Mesenchymal stem cell (in vitro differentiated cells and primary cell): ENCODE results near the gene TRAK2.

Source experiments
- DNase-seq: peaks from one replicate; pipeline ENCODE4 v3.0.0-alpha.2; 2013
- H2AFZ ChIP-seq: one replicate; pipeline ENCODE4 v1.6.1; 2013; ENCODE audit warnings: low read depth, mild to moderate bottlenecking, control low read depth, inconsistent platforms, low read length, moderate library complexity
- H2AK5ac ChIP-seq: 2 replicates; pipeline ENCODE4 v1.6.1; 2013; ENCODE audit warnings: low read length, moderate library complexity, mild to moderate bottlenecking, inconsistent platforms; ENCODE audit not compliant: severe bottlenecking
- H2BK120ac ChIP-seq: one replicate; pipeline ENCODE4 v1.6.1; 2013; ENCODE audit warnings: low read depth, mild to moderate bottlenecking, inconsistent platforms, low read length, moderate library complexity
- H2BK12ac ChIP-seq, 2 experiments: one replicate each; pipeline ENCODE4 v1.6.1; 2013; ENCODE audit warnings: inconsistent platforms in 2 of 2, low read length in 2 of 2, mild to moderate bottlenecking in 2 of 2, moderate library complexity in 2 of 2, control low read depth in 1 of 2
- H2BK15ac ChIP-seq: one replicate; pipeline ENCODE4 v1.6.1; 2013; ENCODE audit warnings: mild to moderate bottlenecking, low read depth, inconsistent platforms; ENCODE audit not compliant: poor library complexity, severe bottlenecking
- H2BK5ac ChIP-seq: 2 replicates; pipeline ENCODE4 v1.6.1; 2013; ENCODE audit warnings: low read depth, mild to moderate bottlenecking, low read length, control low read depth, inconsistent platforms; ENCODE audit not compliant: poor library complexity, severe bottlenecking
- H3K14ac ChIP-seq, 2 experiments: one replicate each; pipeline ENCODE4 v1.6.1; 2013; ENCODE audit warnings: inconsistent platforms in 2 of 2, low read length in 2 of 2, control low read depth in 1 of 2, mild to moderate bottlenecking in 1 of 2, moderate library complexity in 1 of 2
- H3K18ac ChIP-seq, 2 experiments: one replicate each; pipeline ENCODE4 v1.6.1; 2013; ENCODE audit warnings: inconsistent platforms in 2 of 2, low read length in 2 of 2, control low read depth in 1 of 2, low read depth in 1 of 2, mild to moderate bottlenecking in 1 of 2
- H3K23ac ChIP-seq, 2 experiments: one replicate each; pipeline ENCODE4 v1.6.1; 2013; ENCODE audit warnings: inconsistent platforms in 2 of 2, low read length in 2 of 2, mild to moderate bottlenecking in 2 of 2, moderate library complexity in 2 of 2, control low read depth in 1 of 2
- H3K27ac ChIP-seq: 2 replicates; pipeline ENCODE4 v1.5.1; 2013; ENCODE audit warnings: mild to moderate bottlenecking, moderate library complexity, low read length, control low read depth, inconsistent platforms; ENCODE audit not compliant: poor library complexity, severe bottlenecking
- H3K27me3 ChIP-seq, 2 experiments: 2 replicates each; pipeline versions ENCODE4 v1.6.1 to v1.7.0; 2013; ENCODE audit warnings: low read length in 2 of 2, mild to moderate bottlenecking in 2 of 2, moderate library complexity in 2 of 2, control low read depth in 1 of 2, inconsistent platforms in 1 of 2; ENCODE audit not compliant: control insufficient read depth in 1 of 2, insufficient read depth in 1 of 2
- H3K36me3 ChIP-seq, 2 experiments: 2 replicates each; pipeline versions ENCODE4 v1.6.1 to v1.7.0; 2013; ENCODE audit warnings: low read length in 2 of 2, control low read depth in 1 of 2, inconsistent platforms in 1 of 2, low read depth in 1 of 2, mild to moderate bottlenecking in 1 of 2; ENCODE audit not compliant: insufficient read depth in 2 of 2, control insufficient read depth in 1 of 2
- H3K4ac ChIP-seq, 2 experiments: one replicate each; pipeline ENCODE4 v1.6.1; 2013; ENCODE audit warnings: inconsistent platforms in 2 of 2, low read length in 2 of 2, mild to moderate bottlenecking in 2 of 2, moderate library complexity in 2 of 2, control low read depth in 1 of 2, low read depth in 1 of 2
- H3K4me1 ChIP-seq: 2 replicates; pipeline ENCODE4 v1.6.1; 2013; ENCODE audit warnings: low read depth, low read length, control low read depth; ENCODE audit not compliant: control insufficient read depth, insufficient read depth
- H3K4me2 ChIP-seq: 2 replicates; pipeline ENCODE4 v1.6.1; 2013; ENCODE audit warnings: low read length, mild to moderate bottlenecking, inconsistent platforms; ENCODE audit not compliant: poor library complexity, severe bottlenecking
- H3K4me3 ChIP-seq, 2 experiments: 2 replicates each; pipeline versions ENCODE4 v1.5.1 to v1.7.0; 2013; ENCODE audit warnings: low read length in 2 of 2, mild to moderate bottlenecking in 2 of 2, control low read depth in 1 of 2, low read depth in 1 of 2; ENCODE audit not compliant: insufficient read depth in 1 of 2
- H3K79me1 ChIP-seq: replicated peaks from 2 replicates; pipeline ENCODE4 v1.6.1; 2013; ENCODE audit warnings: mild to moderate bottlenecking, control low read depth, low read length, inconsistent platforms; ENCODE audit not compliant: poor library complexity, severe bottlenecking
- H3K9ac ChIP-seq: 2 replicates; pipeline ENCODE4 v1.7.0; 2013; ENCODE audit warnings: mild to moderate bottlenecking, low read length, moderate library complexity
- H3K9me3 ChIP-seq: 2 replicates; pipeline ENCODE4 v1.7.0; 2013; ENCODE audit warnings: mild to moderate bottlenecking, low read length; ENCODE audit not compliant: control insufficient read depth
- H4K8ac ChIP-seq: one replicate; pipeline ENCODE4 v1.6.1; 2013; ENCODE audit warnings: inconsistent platforms, mild to moderate bottlenecking, low read length, moderate library complexity
- H4K91ac ChIP-seq: one replicate; pipeline ENCODE4 v1.6.1; 2013; ENCODE audit warnings: mild to moderate bottlenecking, low read length, inconsistent platforms
- WGBS: methylation state at CpG from one replicate; pipeline ENCODE4 v1.1.7; 2013; ENCODE audit warnings: mixed read lengths; 5-methylcytosine and 5-hydroxymethylcytosine counted together

Gene TRAK2

DNA sequence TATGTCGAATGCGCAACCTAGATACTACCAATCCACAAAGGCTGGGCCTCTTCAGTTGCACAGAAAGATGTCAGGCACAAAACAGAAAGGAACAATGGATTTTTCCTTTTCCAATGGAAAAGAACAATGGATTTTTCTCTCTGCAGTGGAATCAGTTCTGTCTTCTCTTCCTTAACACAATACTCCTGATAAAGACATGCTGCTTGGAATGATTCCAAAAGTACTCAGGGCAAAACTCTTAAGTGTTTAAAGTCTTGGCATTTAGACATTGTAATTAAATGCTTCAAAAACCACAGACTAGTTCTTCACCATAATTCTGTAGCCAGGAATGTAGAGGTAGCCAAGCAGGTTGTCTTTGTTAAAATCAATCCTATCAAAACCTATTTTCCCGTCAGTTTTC lies 47.4 kb downstream of the TRAK2 start:
- no peak overlapping the region for H2BK12ac ChIP-seq
- 96% methylated on average over 2 of the region's 3 CpGs for WGBS
- H3K9ac ChIP-seq, result peak overlapping the region; percentile 19
- H4K8ac ChIP-seq, result no peak overlapping the region
- H3K4me1 ChIP-seq, result peaks cover 3% of the 10 kb centered on the region
- no peak overlapping the region for H3K4me2 ChIP-seq
- peak overlapping the region; percentile 56 for H3K27ac ChIP-seq
- no peak overlapping the region for H2AFZ ChIP-seq
- H2BK15ac ChIP-seq, result no peak overlapping the region
- H3K4ac ChIP-seq, result no peak overlapping the region
- H3K4me3 ChIP-seq, result no peak overlapping the region
- H2AK5ac ChIP-seq, result no peak overlapping the region
- no peak overlapping the region for H4K91ac ChIP-seq
- H3K23ac ChIP-seq, result no peak overlapping the region
- peaks cover 0 to 34% of the 10 kb centered on the region in 2 experiments for H3K36me3 ChIP-seq
- H3K14ac ChIP-seq, result no peak overlapping the region
- no peak overlapping the region for H2BK5ac ChIP-seq
- no peaks in the 10 kb centered on the region for H3K27me3 ChIP-seq
- H3K9me3 ChIP-seq, result no peaks in the 10 kb centered on the region
- H3K79me1 ChIP-seq, result peaks cover 5% of the 10 kb centered on the region
- H2BK120ac ChIP-seq, result no peak overlapping the region
- DNase-seq, result peak; percentile 50
- no peak overlapping the region for H3K18ac ChIP-seq

DNA sequence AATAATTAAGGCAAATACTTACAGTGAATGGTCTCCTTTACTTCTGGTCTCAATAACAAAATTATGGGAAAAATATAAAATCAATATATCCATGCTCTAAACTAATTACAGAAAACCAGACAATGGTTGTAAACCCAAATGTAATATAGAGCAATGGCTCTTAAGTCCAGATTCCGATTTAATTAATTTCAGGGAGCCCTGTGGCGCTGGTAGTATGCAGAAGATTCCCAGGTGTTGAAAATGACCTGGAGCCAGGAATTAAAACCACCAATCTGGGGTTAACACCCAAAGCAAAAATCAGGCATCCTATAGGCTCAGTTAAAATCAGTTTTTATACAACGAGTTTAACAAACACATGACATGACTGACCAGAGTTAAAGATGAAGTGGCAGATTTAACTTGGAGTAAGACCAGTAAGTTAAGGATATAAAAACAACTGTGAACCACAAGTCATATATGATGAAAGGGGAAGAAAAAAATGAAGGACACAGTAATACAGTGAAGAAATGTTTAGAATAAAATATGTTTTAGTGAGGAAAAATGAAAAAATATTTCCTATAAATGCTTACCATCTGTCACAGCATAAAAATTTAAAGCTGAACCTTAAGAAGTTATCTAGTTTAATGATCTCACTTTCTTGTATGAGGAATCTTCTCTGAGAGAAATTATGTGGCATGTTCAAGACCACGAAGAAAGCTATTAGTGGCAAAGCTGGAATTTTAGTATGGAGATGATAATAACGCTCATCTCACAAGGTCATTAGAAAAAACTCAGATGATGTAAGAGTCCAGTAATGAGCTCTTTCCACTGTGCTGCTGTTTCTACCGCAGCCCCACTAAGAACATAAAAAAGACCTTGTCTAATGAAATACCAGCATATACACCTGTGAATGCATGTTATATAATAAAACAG lies 48.4 kb downstream of the TRAK2 start:
- Histone ChIP-seq H3K36me3 (peaks cover 0 to 44% of the 10 kb centered on the region in 2 experiments), H3K4me2 (no peak overlapping the region), H3K9ac (no peak overlapping the region), H3K27ac (no peak overlapping the region), H3K18ac (no peak overlapping the region), H3K9me3 (no peaks in the 10 kb centered on the region), H4K91ac (no peak overlapping the region), H2AK5ac (peak overlapping the region; percentile 65), H3K4me3 (no peak overlapping the region), H2AFZ (no peak overlapping the region), H3K23ac (no peak overlapping the region), H3K27me3 (no peaks in the 10 kb centered on the region), H3K4ac (no peak overlapping the region), H3K14ac (no peak overlapping the region), H2BK120ac (no peak overlapping the region), H4K8ac (no peak overlapping the region), H2BK12ac (no peak overlapping the region), H2BK5ac (no peak overlapping the region), H2BK15ac (no peak overlapping the region), H3K79me1 (peaks cover 3% of the 10 kb centered on the region), H3K4me1 (peaks cover 3% of the 10 kb centered on the region)
- peak; percentile 46 for DNase-seq
- WGBS, result 91% methylated on average over 3 of the region's 6 CpGs

DNA sequence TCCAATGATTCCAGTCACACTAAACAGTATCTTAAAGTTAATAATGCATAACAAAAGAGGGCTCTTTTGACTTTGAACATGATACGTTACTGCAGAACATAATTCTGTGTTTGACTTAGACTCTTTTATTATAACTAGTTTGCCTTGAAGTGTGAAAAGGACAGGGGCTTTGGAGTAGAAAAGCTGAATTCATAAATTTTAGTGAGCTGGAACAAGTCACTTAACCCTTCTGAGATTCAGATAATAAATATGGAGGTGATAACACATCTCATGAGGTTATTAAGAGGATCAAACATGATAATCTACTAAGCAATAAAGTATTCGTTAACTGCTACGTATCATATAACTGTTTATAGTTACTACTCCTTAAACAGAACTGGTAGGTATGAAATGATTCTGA lies 49.4 kb downstream of the TRAK2 start:
- H2BK15ac ChIP-seq, result no peak overlapping the region
- DNase-seq, result no peak
- peaks cover 0 to 55% of the 10 kb centered on the region in 2 experiments for H3K36me3 ChIP-seq
- H3K27me3 ChIP-seq, result no peaks in the 10 kb centered on the region
- H3K9me3 ChIP-seq, result no peaks in the 10 kb centered on the region
- H3K9ac ChIP-seq, result no peak overlapping the region
- peaks cover 3% of the 10 kb centered on the region for H3K4me1 ChIP-seq
- H3K23ac ChIP-seq, result no peak overlapping the region
- no peak overlapping the region for H4K91ac ChIP-seq
- no peak overlapping the region for H3K14ac ChIP-seq
- no peak overlapping the region for H2BK12ac ChIP-seq
- H3K4ac ChIP-seq, result no peak overlapping the region
- H3K27ac ChIP-seq, result no peak overlapping the region
- H3K4me2 ChIP-seq, result no peak overlapping the region
- no peak overlapping the region for H2AK5ac ChIP-seq
- no peak overlapping the region for H3K4me3 ChIP-seq
- H4K8ac ChIP-seq, result no peak overlapping the region
- H2BK5ac ChIP-seq, result no peak overlapping the region
- no peak overlapping the region for H3K18ac ChIP-seq
- H2AFZ ChIP-seq, result no peak overlapping the region
- no peak overlapping the region for H2BK120ac ChIP-seq
- peaks cover 3% of the 10 kb centered on the region for H3K79me1 ChIP-seq
- WGBS, result no CpG with 5 or more reads among the region's 3 CpGs

DNA sequence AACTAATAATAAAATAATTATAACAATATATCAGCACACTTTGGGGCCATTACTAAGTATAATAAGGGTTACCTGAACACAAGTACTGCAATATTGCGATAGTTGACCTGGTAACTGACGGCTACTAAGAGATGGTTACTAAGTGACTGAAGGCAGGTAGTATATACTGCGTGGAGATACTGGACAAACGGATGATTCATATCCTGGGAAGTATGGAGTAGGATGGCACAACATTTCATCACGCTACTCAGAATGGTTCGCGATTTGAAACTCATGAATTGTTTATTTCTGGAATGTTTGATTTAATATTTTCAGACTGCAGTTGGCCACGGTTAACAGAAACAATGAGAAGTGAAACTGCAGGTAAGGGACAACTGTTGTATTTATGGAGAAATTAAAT lies 54.7 kb downstream of the TRAK2 start:
- Histone ChIP-seq H4K8ac (no peak overlapping the region), H3K14ac (no peak overlapping the region), H3K27ac (no peak overlapping the region), H3K4me3 (no peak overlapping the region), H3K9ac (no peak overlapping the region), H3K9me3 (no peaks in the 10 kb centered on the region), H3K18ac (no peak overlapping the region), H2BK120ac (no peak overlapping the region), H2BK15ac (no peak overlapping the region), H3K36me3 (peaks cover 7 to 93% of the 10 kb centered on the region in 2 experiments), H2BK5ac (no peak overlapping the region), H3K4ac (no peak overlapping the region), H3K4me1 (no peaks in the 10 kb centered on the region), H2BK12ac (no peak overlapping the region), H2AFZ (no peak overlapping the region), H3K27me3 (no peaks in the 10 kb centered on the region), H3K23ac (no peak overlapping the region), H2AK5ac (no peak overlapping the region), H3K79me1 (peaks cover 1% of the 10 kb centered on the region), H4K91ac (no peak overlapping the region), H3K4me2 (no peak overlapping the region)
- WGBS, result 75% methylated on average over 7 of the region's 8 CpGs
- no peak for DNase-seq
